Parathyroid adenoma (tissue), 2 donors: Measurements from ENCODE around the gene BRD4.

Source experiments
- H2AFZ ChIP-seq: fragments of 300-600 bp; sonication (generic); one replicate; pipeline ENCODE4 v1.7.0; 2017; ENCODE audit warnings: antibody characterized with exemption, mild to moderate bottlenecking
- H3K27ac ChIP-seq: fragments of 300-600 bp; sonication (generic); one replicate; pipeline ENCODE4 v1.7.0; 2017
- H3K27me3 ChIP-seq: fragments of 300-600 bp; sonication (generic); one replicate; pipeline ENCODE4 v1.7.0; 2017; ENCODE audit warnings: low read length; ENCODE audit not compliant: control insufficient read depth, insufficient read depth
- H3K36me3 ChIP-seq: fragments of 300-600 bp; sonication (generic); one replicate; pipeline ENCODE4 v1.7.0; 2017; ENCODE audit warnings: low read length; ENCODE audit not compliant: control insufficient read depth, insufficient read depth
- H3K4me1 ChIP-seq: fragments of 300-600 bp; sonication (generic); one replicate; pipeline ENCODE4 v1.7.0; 2017; ENCODE audit warnings: control low read depth
- H3K4me2 ChIP-seq: fragments of 300-600 bp; sonication (generic); one replicate; pipeline ENCODE4 v1.7.0; 2017; ENCODE audit warnings: low read length
- H3K4me3 ChIP-seq: fragments of 300-600 bp; sonication (generic); one replicate; pipeline ENCODE4 v1.7.0; 2017; ENCODE audit warnings: low read depth, low read length
- H3K79me2 ChIP-seq: fragments of 300-600 bp; sonication (generic); one replicate; pipeline ENCODE4 v1.7.0; 2017; ENCODE audit warnings: control low read depth
- H3K9ac ChIP-seq: fragments of 300-600 bp; sonication (generic); one replicate; pipeline ENCODE4 v1.7.0; 2017; ENCODE audit warnings: mild to moderate bottlenecking
- H3K9me3 ChIP-seq: fragments of 300-600 bp; sonication (generic); one replicate; pipeline ENCODE4 v1.7.0; 2017; ENCODE audit warnings: low read length; ENCODE audit not compliant: control insufficient read depth
- TF ChIP-seq, protein P1 (sequence below): fragments of 300-600 bp; sonication (generic); IDR thresholded peaks from one replicate; pipeline ENCODE4 v1.7.0; 2017; ENCODE audit warnings: antibody characterized with exemption, mild to moderate bottlenecking
- donor health status: primary hyperparathyroidism.

BRD4 gene

GRCh38 chr19:15187026-15188007 lies 145.0 kb downstream of the BRD4 start:
- Histone ChIP-seq H3K27me3 (no peaks in the 10 kb centered on the region), H3K36me3 (no peaks in the 10 kb centered on the region)
- TF ChIP-seq, protein P1, sequence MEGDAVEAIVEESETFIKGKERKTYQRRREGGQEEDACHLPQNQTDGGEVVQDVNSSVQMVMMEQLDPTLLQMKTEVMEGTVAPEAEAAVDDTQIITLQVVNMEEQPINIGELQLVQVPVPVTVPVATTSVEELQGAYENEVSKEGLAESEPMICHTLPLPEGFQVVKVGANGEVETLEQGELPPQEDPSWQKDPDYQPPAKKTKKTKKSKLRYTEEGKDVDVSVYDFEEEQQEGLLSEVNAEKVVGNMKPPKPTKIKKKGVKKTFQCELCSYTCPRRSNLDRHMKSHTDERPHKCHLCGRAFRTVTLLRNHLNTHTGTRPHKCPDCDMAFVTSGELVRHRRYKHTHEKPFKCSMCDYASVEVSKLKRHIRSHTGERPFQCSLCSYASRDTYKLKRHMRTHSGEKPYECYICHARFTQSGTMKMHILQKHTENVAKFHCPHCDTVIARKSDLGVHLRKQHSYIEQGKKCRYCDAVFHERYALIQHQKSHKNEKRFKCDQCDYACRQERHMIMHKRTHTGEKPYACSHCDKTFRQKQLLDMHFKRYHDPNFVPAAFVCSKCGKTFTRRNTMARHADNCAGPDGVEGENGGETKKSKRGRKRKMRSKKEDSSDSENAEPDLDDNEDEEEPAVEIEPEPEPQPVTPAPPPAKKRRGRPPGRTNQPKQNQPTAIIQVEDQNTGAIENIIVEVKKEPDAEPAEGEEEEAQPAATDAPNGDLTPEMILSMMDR = no peak

More at GRCh38 chr19:15187026-15188007, 145.0 kb downstream of the BRD4 start:
- no peak overlapping the region for H3K27ac ChIP-seq
- no peak overlapping the region for H3K4me2 ChIP-seq
- no peaks in the 10 kb centered on the region for H3K79me2 ChIP-seq
- no peaks in the 10 kb centered on the region for H3K4me1 ChIP-seq
- H3K9me3 ChIP-seq = no peaks in the 10 kb centered on the region
- no peak overlapping the region for H3K9ac ChIP-seq
- H2AFZ ChIP-seq = no peak overlapping the region
- no peak overlapping the region for H3K4me3 ChIP-seq
